Astrocyte (in vitro differentiated cells and primary cell): ENCODE results near the gene DDX1. TPM values are rescaled to one million over a fixed set of nuclear protein-coding genes. Genes with fewer than 3 reads are reported as not detected.

Experiments
- DNase-seq: peaks from one replicate; pipeline ENCODE4 v3.0.0-alpha.2; 2010; ENCODE audit warnings: low read depth
- FAIRE-seq: peaks from 2 replicates; lab custom pipeline; 2011; peaks lifted over from hg19 to GRCh38; lab: Jason Lieb, UNC
- H2AFZ ChIP-seq: 2 replicates; pipeline ENCODE4 v1.6.0; 2012; ENCODE audit warnings: low read depth, low read length, inconsistent platforms
- H3K27ac ChIP-seq: 2 replicates; pipeline ENCODE4 v1.5.1; 2011; ENCODE audit warnings: low read depth, low read length, inconsistent platforms
- H3K27me3 ChIP-seq: 2 replicates; pipeline ENCODE4 v1.6.0; 2011; ENCODE audit warnings: low read length, inconsistent platforms; ENCODE audit not compliant: insufficient read depth
- H3K36me3 ChIP-seq: 2 replicates; pipeline ENCODE4 v1.5.1; 2011; ENCODE audit warnings: low read length, inconsistent platforms; ENCODE audit not compliant: insufficient read depth
- H3K4me1 ChIP-seq: 2 replicates; pipeline ENCODE4 v1.5.1; 2011; ENCODE audit warnings: low read length, inconsistent platforms; ENCODE audit not compliant: insufficient read depth
- H3K4me2 ChIP-seq: 2 replicates; pipeline ENCODE4 v1.6.0; 2012; ENCODE audit warnings: low read length, inconsistent platforms
- H3K4me3 ChIP-seq: 2 replicates; pipeline ENCODE4 v1.5.1; 2011; ENCODE audit warnings: low read depth, mild to moderate bottlenecking, low read length, inconsistent platforms; ENCODE audit not compliant: insufficient read depth
- H3K79me2 ChIP-seq: 2 replicates; pipeline ENCODE4 v1.6.0; 2012; ENCODE audit warnings: mild to moderate bottlenecking, low read length, inconsistent platforms; ENCODE audit not compliant: insufficient read depth
- H3K9ac ChIP-seq: 2 replicates; pipeline ENCODE4 v1.6.0; 2012; ENCODE audit warnings: mild to moderate bottlenecking, low read length, inconsistent platforms
- H3K9me3 ChIP-seq: 2 replicates; pipeline ENCODE4 v1.5.1; 2012; ENCODE audit warnings: low read depth, mild to moderate bottlenecking, low read length, inconsistent platforms; ENCODE audit not compliant: insufficient read depth
- H4K20me1 ChIP-seq: 2 replicates; pipeline ENCODE4 v1.6.0; 2012; ENCODE audit warnings: low read length, inconsistent platforms; ENCODE audit not compliant: insufficient read depth
- H3K27ac Mint-ChIP-seq: one replicate; pipeline ENCODE4 v1.8.0; 2021; ENCODE audit warnings: mild to moderate bottlenecking, mixed read lengths; ENCODE audit not compliant: unreplicated experiment
- H3K27me3 Mint-ChIP-seq: one replicate; pipeline ENCODE4 v1.8.0; 2021; ENCODE audit warnings: low read depth, mixed read lengths; ENCODE audit not compliant: unreplicated experiment
- H3K36me3 Mint-ChIP-seq: one replicate; pipeline ENCODE4 v1.8.0; 2021; ENCODE audit warnings: low read depth, mixed read lengths; ENCODE audit not compliant: unreplicated experiment
- H3K4me1 Mint-ChIP-seq: one replicate; pipeline ENCODE4 v1.8.0; 2021; ENCODE audit warnings: low read depth, mixed read lengths; ENCODE audit not compliant: unreplicated experiment
- H3K4me3 Mint-ChIP-seq: one replicate; pipeline ENCODE4 v1.8.0; 2021; ENCODE audit warnings: mild to moderate bottlenecking, moderate library complexity, mixed read lengths; ENCODE audit not compliant: unreplicated experiment
- H3K9me3 Mint-ChIP-seq: one replicate; pipeline ENCODE4 v1.8.0; 2021; ENCODE audit warnings: mild to moderate bottlenecking, mixed read lengths; ENCODE audit not compliant: unreplicated experiment
- EZH2 ChIP-seq: IDR thresholded peaks from 2 replicates; pipeline ENCODE4 v1.6.1; 2012; ENCODE audit warnings: mild to moderate bottlenecking, low read length, inconsistent platforms; ENCODE audit not compliant: insufficient read depth
- total RNA-seq: library from RNA; stranded (reverse); gene quantifications from 2 replicates; pipeline ENCODE4 v1.2.1, GENCODE V29; 2021
- TF ChIP-seq, protein P1 (sequence below): IDR thresholded peaks from 2 replicates; pipeline ENCODE4 v1.5.1; 2011; ENCODE audit warnings: low read depth, mild to moderate bottlenecking, inconsistent platforms, low read length, moderate library complexity; ENCODE audit not compliant: insufficient read depth

The DDX1 gene
- total RNA-seq, 1 donor from 2014 or later: 146 TPM

DNA sequence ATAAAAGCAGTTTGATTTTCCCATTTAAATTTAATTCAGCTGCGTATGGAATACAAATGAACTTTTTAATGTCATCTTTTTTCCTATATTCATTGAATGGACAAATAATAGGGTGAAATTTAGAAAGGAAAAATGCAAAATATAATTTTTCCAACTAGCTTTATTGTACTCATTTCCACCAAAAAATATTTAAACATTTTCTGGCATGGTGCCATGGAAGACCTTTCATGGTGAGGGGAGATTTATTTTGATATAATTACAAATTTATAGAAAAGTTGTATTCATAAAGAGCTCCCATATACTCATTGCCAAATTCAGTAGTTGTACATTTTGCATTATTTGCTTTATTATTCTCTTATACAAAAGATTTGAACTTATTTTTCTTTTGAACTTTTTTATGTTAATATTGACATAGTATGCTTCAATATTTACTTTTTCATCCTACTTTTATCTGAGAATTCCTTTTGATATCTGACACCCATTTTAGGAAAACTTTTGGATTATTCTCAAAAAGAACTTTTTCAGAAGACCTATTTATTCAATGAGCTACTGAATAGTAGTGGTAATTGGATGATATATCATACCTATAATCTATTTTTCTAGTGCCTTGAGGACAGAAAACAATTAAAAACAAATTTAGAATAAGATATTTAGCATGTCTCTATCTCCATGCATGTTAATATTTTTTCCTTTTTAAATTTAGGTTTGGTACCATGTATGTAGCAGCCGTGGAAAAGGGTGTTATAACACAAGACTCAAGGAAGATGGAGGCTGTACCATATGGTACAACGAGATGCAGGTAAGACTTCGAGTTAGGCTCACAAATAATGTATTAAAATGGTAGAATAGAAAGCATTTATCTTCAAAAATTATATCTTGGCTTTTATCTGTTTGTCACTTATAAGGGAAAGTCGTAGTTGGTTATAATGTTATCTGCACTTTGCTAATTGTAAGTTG lies 37.5 kb downstream of the DDX1 start:
- Histone ChIP-seq H3K27ac (no peak overlapping the region), H3K9me3 (no peaks in the 10 kb centered on the region), H3K9ac (no peak overlapping the region), H3K4me3 (no peak overlapping the region), H4K20me1 (peaks cover 6% of the 10 kb centered on the region), H3K4me2 (no peak overlapping the region), H3K36me3 (peaks cover 68% of the 10 kb centered on the region), H3K27me3 (no peaks in the 10 kb centered on the region), H2AFZ (no peak overlapping the region), H3K4me1 (no peaks in the 10 kb centered on the region), H3K79me2 (no peaks in the 10 kb centered on the region)
- no peak for DNase-seq
- Mint-ChIP-seq H3K27me3 (no peaks in the 10 kb centered on the region), H3K9me3 (no peaks in the 10 kb centered on the region), H3K27ac (no peak overlapping the region), H3K4me1 (peaks cover 13% of the 10 kb centered on the region), H3K4me3 (no peak overlapping the region), H3K36me3 (peaks cover 19% of the 10 kb centered on the region)
- no peak for FAIRE-seq
- TF ChIP-seq, protein P1, sequence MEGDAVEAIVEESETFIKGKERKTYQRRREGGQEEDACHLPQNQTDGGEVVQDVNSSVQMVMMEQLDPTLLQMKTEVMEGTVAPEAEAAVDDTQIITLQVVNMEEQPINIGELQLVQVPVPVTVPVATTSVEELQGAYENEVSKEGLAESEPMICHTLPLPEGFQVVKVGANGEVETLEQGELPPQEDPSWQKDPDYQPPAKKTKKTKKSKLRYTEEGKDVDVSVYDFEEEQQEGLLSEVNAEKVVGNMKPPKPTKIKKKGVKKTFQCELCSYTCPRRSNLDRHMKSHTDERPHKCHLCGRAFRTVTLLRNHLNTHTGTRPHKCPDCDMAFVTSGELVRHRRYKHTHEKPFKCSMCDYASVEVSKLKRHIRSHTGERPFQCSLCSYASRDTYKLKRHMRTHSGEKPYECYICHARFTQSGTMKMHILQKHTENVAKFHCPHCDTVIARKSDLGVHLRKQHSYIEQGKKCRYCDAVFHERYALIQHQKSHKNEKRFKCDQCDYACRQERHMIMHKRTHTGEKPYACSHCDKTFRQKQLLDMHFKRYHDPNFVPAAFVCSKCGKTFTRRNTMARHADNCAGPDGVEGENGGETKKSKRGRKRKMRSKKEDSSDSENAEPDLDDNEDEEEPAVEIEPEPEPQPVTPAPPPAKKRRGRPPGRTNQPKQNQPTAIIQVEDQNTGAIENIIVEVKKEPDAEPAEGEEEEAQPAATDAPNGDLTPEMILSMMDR: no peak
- no peak for TF ChIP-seq EZH2

DNA sequence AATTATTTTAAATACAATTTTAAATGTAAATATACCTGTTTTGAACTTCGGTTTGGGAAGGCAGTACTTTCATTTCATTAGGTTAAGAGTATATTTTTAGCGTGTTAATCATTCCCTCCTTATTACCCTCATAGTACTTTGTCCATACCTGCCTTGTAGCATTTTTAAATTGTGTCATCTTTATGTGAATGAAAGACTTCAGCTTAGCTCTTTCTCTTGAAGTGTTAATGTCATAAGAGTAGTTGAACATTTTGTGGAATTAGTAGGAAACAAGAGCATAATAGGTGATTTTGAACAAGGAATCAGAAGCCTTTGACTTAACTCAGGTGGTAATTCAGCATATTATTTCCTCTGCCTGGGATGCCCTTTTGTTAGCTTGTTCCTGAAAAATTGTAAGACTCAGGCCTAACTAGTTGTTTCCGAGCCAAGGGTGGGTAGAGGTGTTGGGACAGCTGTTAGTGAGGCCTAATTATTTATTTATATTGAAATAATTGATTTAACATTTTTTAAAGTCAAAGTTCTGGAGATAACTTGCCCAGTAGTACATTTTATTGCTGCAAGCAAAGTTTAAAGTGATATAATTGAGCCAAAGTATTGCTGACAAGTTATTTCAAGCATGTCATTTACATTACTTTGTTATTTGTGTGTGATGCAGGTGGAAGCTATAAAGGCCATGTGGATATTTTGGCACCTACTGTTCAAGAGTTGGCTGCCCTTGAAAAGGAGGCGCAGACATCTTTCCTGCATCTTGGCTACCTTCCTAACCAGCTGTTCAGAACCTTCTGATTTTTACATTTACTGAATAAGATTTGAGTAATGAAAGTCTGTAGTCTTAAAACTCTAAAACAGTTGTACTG lies 38.7 kb downstream of the DDX1 start:
- Histone ChIP-seq H4K20me1 (peaks cover 3% of the 10 kb centered on the region), H2AFZ (no peak overlapping the region), H3K27me3 (no peaks in the 10 kb centered on the region), H3K9me3 (no peaks in the 10 kb centered on the region), H3K4me1 (peaks cover 8% of the 10 kb centered on the region), H3K36me3 (peaks cover 59% of the 10 kb centered on the region), H3K4me3 (no peak overlapping the region), H3K9ac (no peak overlapping the region), H3K27ac (no peak overlapping the region), H3K4me2 (no peak overlapping the region), H3K79me2 (no peaks in the 10 kb centered on the region)
- H3K4me3 Mint-ChIP-seq: no peak overlapping the region
- no peak for FAIRE-seq
- TF ChIP-seq, protein P1: no peak
- no peak for TF ChIP-seq EZH2
- peak; percentile 18 for DNase-seq
- no peaks in the 10 kb centered on the region for H3K27me3 Mint-ChIP-seq
- H3K36me3 Mint-ChIP-seq: peaks cover 19% of the 10 kb centered on the region
- H3K4me1 Mint-ChIP-seq: peaks cover 23% of the 10 kb centered on the region
- H3K27ac Mint-ChIP-seq: no peak overlapping the region
- no peaks in the 10 kb centered on the region for H3K9me3 Mint-ChIP-seq
